ENCODE results near the gene PRKG1.
"Not testable (repeated sequence)": the region's sequence is repeated elsewhere in the genome, so short reads cannot be mapped to it uniquely, and the experiment has no call there.

Gene PRKG1

GRCh38 chr10:51340845-51341610, 266.7 kb downstream of the PRKG1 start:
- Histone ChIP-seq H3K27ac (ENCODE audit: low read length) (no peak overlapping the region), H2AFZ (ENCODE audit: low read depth, low read length) (no peak overlapping the region), H3K9me3 (ENCODE audit: insufficient read depth, low read length) (no peaks in the 10 kb centered on the region), H3K4me3 (ENCODE audit: low read length) (no peak overlapping the region), H4K20me1 (ENCODE audit: insufficient read depth, low read length) (no peaks in the 10 kb centered on the region), H3K79me2 (ENCODE audit: low read length) (no peaks in the 10 kb centered on the region), H3K27me3 (ENCODE audit: low read depth, low read length) (no peaks in the 10 kb centered on the region), H3K36me3 (replicated peaks; ENCODE audit: low read depth, low read length) (no peaks in the 10 kb centered on the region), H3K9ac (ENCODE audit: low read length) (no peak overlapping the region), H3K4me1 (ENCODE audit: low read length) (no peaks in the 10 kb centered on the region), H3K4me2 (ENCODE audit: low read length) (no peak overlapping the region)
- TF ChIP-seq EZH2phosphoT487 (IDR thresholded peaks at IDR 0.05; ENCODE audit: low read depth) = no peak
- no peak for TF ChIP-seq CTCF (IDR thresholded peaks at IDR 0.05; ENCODE audit: low read depth, low read length)

DNA sequence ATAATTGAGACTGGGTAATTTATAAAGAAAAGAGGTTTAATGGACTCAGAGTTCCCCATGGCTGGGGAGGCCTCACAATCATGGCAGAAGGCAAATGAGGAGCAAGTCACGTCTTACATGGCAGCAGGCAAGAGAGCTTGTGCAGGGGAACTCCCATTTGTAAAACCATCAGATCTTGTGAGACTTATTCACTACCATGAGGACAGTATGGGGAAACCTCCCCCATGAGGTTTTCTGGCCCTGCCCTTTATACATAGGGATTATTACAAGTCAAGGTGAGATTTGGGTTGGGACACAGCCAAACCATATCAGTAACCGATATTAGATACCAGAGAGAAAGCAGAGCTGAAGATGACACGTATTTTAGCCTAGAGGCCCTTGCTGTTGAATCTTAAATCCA, 267.5 kb downstream of the PRKG1 start:
- H3K4me2 ChIP-seq (ENCODE audit: low read length); H3K27me3 ChIP-seq (ENCODE audit: low read depth, low read length); H3K27ac ChIP-seq (ENCODE audit: low read length): not testable (repeated sequence)

DNA sequence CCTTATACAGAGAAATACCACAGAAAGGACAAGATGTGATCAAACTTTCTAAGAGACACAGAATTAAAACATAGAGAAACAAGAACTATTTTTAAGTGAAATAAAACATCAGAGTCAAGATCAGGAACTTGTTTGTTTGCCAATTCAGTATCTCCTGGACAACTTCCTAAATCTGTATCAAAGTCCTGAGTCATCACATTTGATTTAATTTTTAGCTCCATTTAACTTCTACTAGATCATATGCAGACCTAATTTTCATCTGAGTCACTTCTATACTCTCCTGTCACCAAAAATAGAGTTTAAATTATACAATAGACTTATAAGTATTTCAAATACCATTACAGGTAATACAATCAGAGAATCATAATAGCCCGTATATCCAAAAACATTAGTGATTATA, 268.1 kb downstream of the PRKG1 start:
- H3K9ac ChIP-seq (ENCODE audit: low read length) = no peak overlapping the region

More for the DNA sequence above, 267.5 kb downstream of the PRKG1 start:
- not testable (repeated sequence) for H3K9me3 ChIP-seq (ENCODE audit: insufficient read depth, low read length); H3K4me3 ChIP-seq (ENCODE audit: low read length); H3K79me2 ChIP-seq (ENCODE audit: low read length); H3K4me1 ChIP-seq (ENCODE audit: low read length); H4K20me1 ChIP-seq (ENCODE audit: insufficient read depth, low read length); H3K36me3 ChIP-seq (replicated peaks; ENCODE audit: low read depth, low read length); H3K9ac ChIP-seq (ENCODE audit: low read length); H2AFZ ChIP-seq (ENCODE audit: low read depth, low read length)

DNA sequence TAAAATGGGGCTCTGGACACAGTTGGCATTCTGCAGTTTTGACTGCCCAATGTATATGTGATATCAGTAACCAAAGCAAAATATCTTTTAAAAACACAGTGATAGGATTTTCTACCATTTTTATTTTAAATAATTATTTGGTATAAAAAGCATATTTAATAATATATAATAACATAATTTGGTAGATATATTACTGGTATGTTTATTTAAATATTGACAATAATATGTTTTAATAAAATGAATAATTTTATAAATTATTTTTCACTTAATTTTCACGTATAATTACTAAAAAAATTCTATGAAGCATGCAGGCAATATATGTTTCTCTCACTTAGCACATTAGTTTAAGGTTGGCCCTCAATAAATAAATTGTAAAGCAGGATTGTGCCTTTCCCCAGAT, 269.1 kb downstream of the PRKG1 start:
- no peak overlapping the region for H3K4me3 ChIP-seq (ENCODE audit: low read length)

More for the DNA sequence above, 268.1 kb downstream of the PRKG1 start:
- no peak overlapping the region for H3K4me3 ChIP-seq (ENCODE audit: low read length)
- no peak overlapping the region for H3K27ac ChIP-seq (ENCODE audit: low read length)
- no peaks in the 10 kb centered on the region for H3K27me3 ChIP-seq (ENCODE audit: low read depth, low read length)
- no peaks in the 10 kb centered on the region for H3K79me2 ChIP-seq (ENCODE audit: low read length)
- H3K9me3 ChIP-seq (ENCODE audit: insufficient read depth, low read length) = no peaks in the 10 kb centered on the region
- H3K4me2 ChIP-seq (ENCODE audit: low read length) = no peak overlapping the region
- no peaks in the 10 kb centered on the region for H3K4me1 ChIP-seq (ENCODE audit: low read length)
- H2AFZ ChIP-seq (ENCODE audit: low read depth, low read length) = no peak overlapping the region
- no peak for TF ChIP-seq EZH2phosphoT487 (IDR thresholded peaks at IDR 0.05; ENCODE audit: low read depth)
- no peak for TF ChIP-seq CTCF (IDR thresholded peaks at IDR 0.05; ENCODE audit: low read depth, low read length)
- no peaks in the 10 kb centered on the region for H4K20me1 ChIP-seq (ENCODE audit: insufficient read depth, low read length)
- no peaks in the 10 kb centered on the region for H3K36me3 ChIP-seq (replicated peaks; ENCODE audit: low read depth, low read length)

More for the DNA sequence above, 269.1 kb downstream of the PRKG1 start:
- Histone ChIP-seq H2AFZ (ENCODE audit: low read depth, low read length) (no peak overlapping the region), H3K9ac (ENCODE audit: low read length) (no peak overlapping the region), H3K4me2 (ENCODE audit: low read length) (no peak overlapping the region), H4K20me1 (ENCODE audit: insufficient read depth, low read length) (no peaks in the 10 kb centered on the region), H3K27ac (ENCODE audit: low read length) (no peak overlapping the region), H3K9me3 (ENCODE audit: insufficient read depth, low read length) (no peaks in the 10 kb centered on the region), H3K79me2 (ENCODE audit: low read length) (no peaks in the 10 kb centered on the region), H3K36me3 (replicated peaks; ENCODE audit: low read depth, low read length) (no peaks in the 10 kb centered on the region), H3K27me3 (ENCODE audit: low read depth, low read length) (no peaks in the 10 kb centered on the region), H3K4me1 (ENCODE audit: low read length) (no peaks in the 10 kb centered on the region)
- TF ChIP-seq CTCF (IDR thresholded peaks at IDR 0.05; ENCODE audit: low read depth, low read length) (no peak), EZH2phosphoT487 (IDR thresholded peaks at IDR 0.05; ENCODE audit: low read depth) (no peak)

Measured in OCI-LY3 (cell line).